Measurements from ENCODE around the gene ITGB3. TPM values are rescaled to one million over a fixed set of nuclear protein-coding genes. Genes with fewer than 3 reads are reported as not detected.

The ITGB3 gene
- total and polyA plus RNA-seq, 2 of the 4 experiments (the other 2 are of a cell fraction), result 9.8 to 17.6 TPM

- Histone ChIP-seq H3K4me2 (ENCODE audit: low read depth, low read length) (no peak overlapping the region), H4K5ac (ENCODE audit: low read depth, low read length) (no peak overlapping the region), H4K20me1 (ENCODE audit: insufficient read depth, low read length) (no peaks in the 10 kb centered on the region), H3K4ac (ENCODE audit: low read depth, low read length) (no peak overlapping the region), H2BK120ac (ENCODE audit: low read depth, low read length) (no peak overlapping the region), H3K56ac (ENCODE audit: extremely low read depth, insufficient read depth, low read length) (no peak overlapping the region), H2AK5ac (ENCODE audit: low read depth, low read length) (no peak overlapping the region), H3K9me1 (ENCODE audit: insufficient read depth, low read length) (no peaks in the 10 kb centered on the region; the same call in 1 of the 2 replicates), H3K14ac (replicated peaks; ENCODE audit: low read depth, low read length) (no peak overlapping the region), H3K79me1 (ENCODE audit: low read depth in 1 of 2, low read length in 2 of 2) (no peaks in the 10 kb centered on the region; a peak in 1 of 4 replicates), H3K18ac (ENCODE audit: low read depth, low read length) (no peak overlapping the region), H2AK9ac (replicated peaks; ENCODE audit: low read depth, low read length, poor library complexity) (no peak overlapping the region), H3K36me3 (ENCODE audit: control insufficient read depth, insufficient read depth, low read length) (0 out of 2 replicates have a peak, but pooled peaks cover 1% of the 10 kb centered on the region), H2AFZ (replicated peaks; ENCODE audit: low read length, poor library complexity) (no peak overlapping the region), H2BK20ac (ENCODE audit: low read depth, low read length) (no peak overlapping the region), H2BK15ac (ENCODE audit: low read depth, low read length) (no peak overlapping the region), H3K9ac (ENCODE audit: low read depth, low read length) (no peak overlapping the region), H3K9me3 (ENCODE audit: control insufficient read depth, insufficient read depth, low read length) (no peaks in the 10 kb centered on the region), H3K4me3 (ENCODE audit: insufficient read depth, low read depth, low read length) (no peak overlapping the region), H3K27ac (ENCODE audit: insufficient read depth, low read length) (no peak overlapping the region), H4K8ac (ENCODE audit: low read depth in 2 of 2, low read length in 2 of 2) (no peak overlapping the region), H3K27me3 (ENCODE audit: control insufficient read depth, insufficient read depth, low read length) (no peaks in the 10 kb centered on the region), H3K23ac (ENCODE audit: low read depth, low read length) (no peak overlapping the region), H4K91ac (ENCODE audit: insufficient read depth, low read depth, low read length) (no peak overlapping the region), H2BK5ac (ENCODE audit: low read depth, low read length, poor library complexity, severe bottlenecking) (no peak overlapping the region), H3K4me1 (ENCODE audit: control insufficient read depth, insufficient read depth, low read length) (no peaks in the 10 kb centered on the region)
- POLR2A ChIA-PET (ENCODE audit: unreplicated experiment), result no interaction called here
- intact Hi-C loops (cut with micrococcal nuclease) (no loop called here), dilution Hi-C loops (cut with HindIII; ENCODE audit: low sequenced_read_pairs, unreplicated experiment) (no loop called here), in situ Hi-C loops (cut with MboI; ENCODE audit: low sequenced_read_pairs) (no loop called here)
- ATAC-seq (ENCODE audit: low read depth) (no peak), DNase-seq (no peak)
- no CpG with 5 or more reads among the region's 1 CpG for WGBS, 2 experiments (ENCODE audit: extremely low coverage in 2 of 2, insufficient read length in 1 of 2)
- TF ChIP-seq RAD21 (IDR thresholded peaks at IDR 0.05; ENCODE audit: low read length), result no peak
- TF ChIP-seq ELK1 (IDR thresholded peaks at IDR 0.05; ENCODE audit: borderline replicate concordance, low read depth, low read length), result no peak
- TF ChIP-seq BHLHE40 (IDR thresholded peaks at IDR 0.05; ENCODE audit: low read depth, low read length), result no peak
- TF ChIP-seq CHD1 (IDR thresholded peaks at IDR 0.05; ENCODE audit: low read depth, low read length), result no peak
- TF ChIP-seq, protein P1, sequence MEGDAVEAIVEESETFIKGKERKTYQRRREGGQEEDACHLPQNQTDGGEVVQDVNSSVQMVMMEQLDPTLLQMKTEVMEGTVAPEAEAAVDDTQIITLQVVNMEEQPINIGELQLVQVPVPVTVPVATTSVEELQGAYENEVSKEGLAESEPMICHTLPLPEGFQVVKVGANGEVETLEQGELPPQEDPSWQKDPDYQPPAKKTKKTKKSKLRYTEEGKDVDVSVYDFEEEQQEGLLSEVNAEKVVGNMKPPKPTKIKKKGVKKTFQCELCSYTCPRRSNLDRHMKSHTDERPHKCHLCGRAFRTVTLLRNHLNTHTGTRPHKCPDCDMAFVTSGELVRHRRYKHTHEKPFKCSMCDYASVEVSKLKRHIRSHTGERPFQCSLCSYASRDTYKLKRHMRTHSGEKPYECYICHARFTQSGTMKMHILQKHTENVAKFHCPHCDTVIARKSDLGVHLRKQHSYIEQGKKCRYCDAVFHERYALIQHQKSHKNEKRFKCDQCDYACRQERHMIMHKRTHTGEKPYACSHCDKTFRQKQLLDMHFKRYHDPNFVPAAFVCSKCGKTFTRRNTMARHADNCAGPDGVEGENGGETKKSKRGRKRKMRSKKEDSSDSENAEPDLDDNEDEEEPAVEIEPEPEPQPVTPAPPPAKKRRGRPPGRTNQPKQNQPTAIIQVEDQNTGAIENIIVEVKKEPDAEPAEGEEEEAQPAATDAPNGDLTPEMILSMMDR (conservative IDR thresholded peaks at IDR 0.05; ENCODE audit: low read depth, low read length), result no peak
- no peak for TF ChIP-seq POLR2A (IDR thresholded peaks at IDR 0.05; ENCODE audit: low read depth, low read length)
- no peak for TF ChIP-seq MXI1 (IDR thresholded peaks at IDR 0.05; ENCODE audit: borderline replicate concordance, low read depth, low read length)
- no peak for TF ChIP-seq MAZ (IDR thresholded peaks at IDR 0.05; ENCODE audit: borderline replicate concordance, low read depth, low read length)
- no peak for TF ChIP-seq RFX5 (IDR thresholded peaks at IDR 0.05; ENCODE audit: low read depth, low read length)
- TF ChIP-seq RCOR1 (IDR thresholded peaks at IDR 0.05; ENCODE audit: insufficient replicate concordance, low read length), result no peak
- TF ChIP-seq FOS (IDR thresholded peaks at IDR 0.05; ENCODE audit: low read depth, low read length), result no peak
- no peak for TF ChIP-seq CEBPB (IDR thresholded peaks at IDR 0.05; ENCODE audit: low read depth, low read length)
- BruUV-seq (replicated peaks), result no TSS peak
- CTCF ChIA-PET, result no interaction called here
Observed at GRCh38 chr17:47358652-47359051, 105.0 kb downstream of the ITGB3 start.
